Activated B cell treated with CpG ODN at 0.5 μM for 24 hours (primary cell): ENCODE measurements around the gene INS. TPM values are rescaled to one million over a fixed set of nuclear protein-coding genes. Genes with fewer than 3 reads are reported as not detected.

Experiments used
- ATAC-seq: fragments of 200-7000 bp; cut with Tn5 transposase; one replicate; pipeline ENCODE4 v1.10.0; 2021; ENCODE audit warnings: low read depth, mild to moderate bottlenecking, moderate library complexity
- CTCF ChIA-PET: fragments of 350-600 bp; sonication (Branson Sonifier 250); formaldehyde crosslinking; loops from one replicate; lab custom pipeline; 2021; ENCODE audit warnings: antibody characterized with exemption; lab: Charles Lee
- POLR2A ChIA-PET: fragments of 350-600 bp; sonication (Branson Sonifier 250); formaldehyde crosslinking; loops from one replicate; lab custom pipeline; 2021; ENCODE audit warnings: antibody characterized with exemption; lab: Charles Lee
- DNase-seq: peaks from one replicate; pipeline ENCODE4 v3.0.0; 2022
- H3K27ac Mint-ChIP-seq: one replicate; pipeline ENCODE4 v1.8.0; 2020; ENCODE audit warnings: mixed read lengths
- H3K27me3 Mint-ChIP-seq: one replicate; pipeline ENCODE4 v1.8.0; 2021; ENCODE audit warnings: mixed read lengths
- H3K36me3 Mint-ChIP-seq: one replicate; pipeline ENCODE4 v1.8.0; 2021; ENCODE audit warnings: low read depth, mixed read lengths
- H3K4me1 Mint-ChIP-seq: one replicate; pipeline ENCODE4 v1.8.0; 2021; ENCODE audit warnings: mixed read lengths
- H3K4me3 Mint-ChIP-seq: one replicate; pipeline ENCODE4 v1.8.0; 2020; ENCODE audit warnings: mild to moderate bottlenecking, mixed read lengths
- H3K9me3 Mint-ChIP-seq: one replicate; pipeline ENCODE4 v1.8.0; 2020; ENCODE audit warnings: mixed read lengths
- CTCF ChIP-seq: fragments of 200-600 bp; IDR thresholded peaks from one replicate; pipeline ENCODE4 v1.8.0; 2022; ENCODE audit warnings: antibody characterized with exemption, mild to moderate bottlenecking
- intact Hi-C: fragments of 100-400 bp; cut with micrococcal nuclease; formaldehyde crosslinking; loops from one replicate; pipeline ENCODE4 v1.15.1; 2024
- total RNA-seq: library from RNA; stranded (reverse); gene quantifications from 2 replicates; pipeline ENCODE4 v1.2.3, GENCODE V29; 2022

Gene INS
- total RNA-seq, 1 donor from 2014 or later: not detected

- Mint-ChIP-seq H3K4me1 (no peaks in the 10 kb centered on the region), H3K27me3 (peaks cover 8% of the 10 kb centered on the region), H3K27ac (no peak overlapping the region), H3K9me3 (peaks cover 3% of the 10 kb centered on the region), H3K36me3 (no peaks in the 10 kb centered on the region), H3K4me3 (no peak overlapping the region)
- DNase-seq (no peak), ATAC-seq (no peak)
- TF ChIP-seq CTCF: no peak
- intact Hi-C loops: no loop called here
- POLR2A ChIA-PET: no interaction called here
- CTCF ChIA-PET: no interaction called here
Observed at GRCh38 chr11:2204361-2205213, 43.6 kb upstream of the INS start.

GRCh38 chr11:2203440-2204259 is 42.6 kb upstream of the INS start:
- ChIA-PET POLR2A (no interaction called here), CTCF (no interaction called here)
- no peak overlapping the region for H3K4me3 Mint-ChIP-seq
- ATAC-seq (no peak), DNase-seq (no peak)
- peaks cover 8% of the 10 kb centered on the region for H3K27me3 Mint-ChIP-seq
- H3K4me1 Mint-ChIP-seq: no peaks in the 10 kb centered on the region
- no peak overlapping the region for H3K27ac Mint-ChIP-seq
- no peaks in the 10 kb centered on the region for H3K36me3 Mint-ChIP-seq
- H3K9me3 Mint-ChIP-seq: peaks cover 3% of the 10 kb centered on the region
- TF ChIP-seq CTCF: no peak
- intact Hi-C loops: no loop called here

GRCh38 chr11:2202900-2203439 is 42.0 kb upstream of the INS start:
- intact Hi-C loops: no loop called here
- ChIA-PET POLR2A (no interaction called here), CTCF (interaction anchor here (1.4 kb wide), 1 partner anchor 218 kb away, joined by 4 read pairs; no protein-coding TSS in a partner anchor)
- Mint-ChIP-seq H3K4me3 (no peak overlapping the region), H3K4me1 (no peaks in the 10 kb centered on the region), H3K27me3 (peaks cover 3% of the 10 kb centered on the region), H3K27ac (no peak overlapping the region), H3K9me3 (peaks cover 3% of the 10 kb centered on the region), H3K36me3 (no peaks in the 10 kb centered on the region)
- ATAC-seq: no peak
- no peak for DNase-seq
- no peak for TF ChIP-seq CTCF

- Mint-ChIP-seq H3K27ac (no peak overlapping the region), H3K4me3 (no peak overlapping the region), H3K9me3 (peaks cover 3% of the 10 kb centered on the region), H3K36me3 (no peaks in the 10 kb centered on the region), H3K4me1 (no peaks in the 10 kb centered on the region), H3K27me3 (peaks cover 2% of the 10 kb centered on the region)
- TF ChIP-seq CTCF: no peak
- intact Hi-C loops: no loop called here
- ChIA-PET CTCF (interaction anchor here (1.4 kb wide), 1 partner anchor 218 kb away, joined by 4 read pairs; no protein-coding TSS in a partner anchor), POLR2A (no interaction called here)
- ATAC-seq (no peak), DNase-seq (no peak)
Observed at GRCh38 chr11:2202071-2202899, 41.3 kb upstream of the INS start.
